GM19324 (cell line): ENCODE measurements around the gene GFRA1.

Experiments used
- ATAC-seq: cut with Tn5 transposase; IDR thresholded peaks from one replicate; pipeline ENCODE4 v1.9.1; 2021; ENCODE audit warnings: mild to moderate bottlenecking, moderate library complexity; ENCODE audit not compliant: unreplicated experiment, low FRiP score

The GFRA1 gene

DNA sequence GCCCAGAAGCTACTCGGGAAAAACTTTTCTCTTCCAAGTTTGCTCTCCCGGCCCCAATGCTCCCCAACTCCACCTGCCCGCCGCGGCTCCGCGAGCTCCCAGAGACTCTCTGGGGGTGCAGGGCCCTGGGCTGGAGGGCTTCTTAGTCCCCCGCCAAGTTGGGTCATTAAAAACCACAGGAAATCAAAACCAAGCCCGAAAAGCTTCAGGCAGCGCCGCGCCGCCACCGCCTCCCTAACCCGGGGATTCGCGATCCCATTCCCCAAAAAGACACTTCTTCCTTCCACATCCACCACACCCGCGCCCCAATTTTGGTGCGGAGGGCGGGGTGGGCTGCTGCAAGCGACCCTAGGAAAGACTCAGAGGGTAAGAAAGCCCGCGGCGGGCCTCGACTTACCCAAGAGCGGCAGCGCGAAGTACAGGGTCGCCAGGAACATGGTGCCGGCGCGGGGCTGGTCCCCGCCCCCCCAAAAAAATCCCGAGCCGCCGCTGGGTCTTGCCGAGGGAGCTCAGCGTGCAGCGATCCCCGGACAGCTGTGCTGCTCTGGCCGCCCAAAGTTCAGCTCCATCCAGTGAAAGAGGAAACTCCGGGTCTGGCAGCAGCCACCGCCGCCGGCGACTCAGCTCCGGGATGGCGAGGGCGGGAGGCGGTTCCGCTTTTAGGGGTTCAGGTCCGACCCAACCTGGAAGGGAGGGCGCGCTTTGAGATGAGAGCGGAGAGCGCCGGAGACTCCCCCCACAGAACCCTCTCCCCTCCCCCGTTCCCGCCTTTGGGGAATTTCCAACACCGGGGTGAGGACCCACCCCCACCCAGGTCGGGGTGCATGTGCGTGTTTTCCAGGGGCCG, 1.2 kb downstream of the GFRA1 start:
- ATAC-seq: no peak

DNA sequence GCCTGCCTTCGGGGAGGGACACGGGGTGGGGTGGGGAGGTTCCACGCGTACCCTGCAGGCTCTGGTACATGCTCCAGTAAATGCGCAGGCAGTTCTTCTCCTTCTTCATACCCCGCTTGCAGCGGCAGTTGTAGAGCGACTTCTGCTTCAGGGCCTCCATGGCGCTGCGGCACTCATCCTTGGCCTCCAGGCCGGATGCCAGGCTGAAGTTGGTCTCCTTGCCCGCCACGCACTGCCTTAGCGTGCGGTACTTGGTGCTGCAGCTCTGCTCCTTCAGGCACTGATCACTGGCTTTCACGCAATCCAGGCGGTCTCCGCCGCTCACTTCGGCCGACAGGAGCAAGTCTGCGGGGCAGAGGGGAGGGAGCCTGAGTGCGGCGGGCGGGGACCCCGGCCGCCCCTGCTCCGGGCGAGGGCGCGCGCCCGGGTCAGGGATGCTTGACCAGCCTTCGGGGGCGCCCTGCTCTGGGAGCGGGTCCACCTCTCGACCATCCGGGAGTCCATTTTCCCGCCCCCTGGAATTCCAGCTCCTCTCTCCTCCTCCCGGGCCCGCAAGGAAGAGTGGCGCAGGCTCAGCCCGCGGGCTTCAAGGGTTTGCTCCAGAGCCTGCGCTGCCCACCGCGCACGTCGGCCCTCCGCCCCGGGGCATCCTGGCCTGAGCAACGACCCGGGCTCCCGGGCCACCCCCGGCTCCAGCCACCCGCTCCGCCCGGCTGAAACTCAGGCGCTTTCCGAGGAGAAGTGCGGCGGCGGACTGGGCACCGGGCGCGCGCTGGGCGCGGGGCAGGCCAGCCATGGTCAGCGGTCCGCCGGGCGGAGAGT, 2.0 kb downstream of the GFRA1 start:
- ATAC-seq: no peak

DNA sequence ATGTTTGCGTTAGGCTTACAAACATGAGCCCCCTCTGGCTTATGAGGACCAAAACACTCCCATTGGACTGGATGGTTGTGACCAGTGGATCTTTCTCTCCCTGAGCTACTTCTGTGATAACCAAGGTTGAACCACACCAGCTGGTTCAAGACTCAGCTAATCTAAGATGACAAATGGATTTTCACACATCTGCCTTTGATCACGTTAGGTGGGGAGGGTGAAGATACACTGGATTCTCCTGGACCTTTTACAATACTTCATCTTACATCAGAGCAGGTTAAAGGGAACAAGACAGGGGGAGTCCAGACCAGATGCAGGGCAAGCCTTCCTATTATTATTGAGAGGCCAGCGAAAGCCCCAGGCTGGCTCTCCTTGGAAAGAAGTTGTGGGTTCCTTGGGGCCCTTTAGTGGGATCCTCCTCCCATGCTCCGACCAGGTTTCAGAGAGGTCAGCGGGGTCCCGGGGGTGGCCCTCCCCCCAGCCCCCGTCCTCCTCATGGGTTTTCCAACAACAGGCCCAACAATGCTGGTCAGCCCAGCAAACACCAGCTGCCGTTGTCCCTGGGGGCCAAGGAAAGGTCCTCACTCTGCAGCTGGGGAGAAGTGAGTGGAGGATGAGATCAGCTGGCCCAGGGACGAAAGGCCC, 2.8 kb downstream of the GFRA1 start:
- ATAC-seq: no peak

DNA sequence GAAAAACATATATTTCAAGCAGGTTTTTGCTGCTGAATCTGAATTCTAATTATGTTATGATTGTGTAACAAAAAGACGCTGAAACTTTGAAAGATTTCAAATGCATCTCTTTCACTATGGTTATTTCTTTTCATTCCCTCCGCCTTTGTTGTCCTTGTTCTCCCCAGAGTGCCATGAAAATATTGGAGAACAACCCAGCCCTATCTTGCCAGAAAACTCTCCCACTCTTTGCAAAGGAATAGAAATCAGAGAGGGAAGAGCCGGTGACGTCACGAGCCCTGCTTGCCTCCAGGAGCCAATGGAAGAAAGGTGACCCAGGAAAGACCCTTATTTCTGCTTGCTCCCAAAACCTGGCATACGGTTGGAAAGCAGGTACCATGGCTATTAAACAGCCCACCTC, 3.4 kb downstream of the GFRA1 start:
- no peak for ATAC-seq

DNA sequence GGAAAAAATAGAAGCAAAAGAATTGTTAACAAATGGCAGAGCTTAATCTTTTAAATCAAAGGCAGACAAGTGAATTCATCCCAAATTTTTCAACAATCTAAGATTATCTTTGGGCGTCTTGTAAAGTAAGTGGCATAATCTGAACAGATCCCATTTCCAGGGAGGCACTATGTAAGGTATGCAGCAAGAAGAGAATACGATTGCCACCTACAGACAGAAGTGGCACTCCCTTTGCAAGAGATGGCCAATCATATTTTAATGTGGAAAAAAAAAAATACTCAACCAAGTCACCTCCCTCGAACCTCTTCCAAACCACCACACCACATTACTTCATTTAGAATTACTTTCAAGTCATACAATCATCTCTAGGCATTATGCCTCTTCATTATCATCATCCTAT, 4.0 kb downstream of the GFRA1 start:
- ATAC-seq: no peak

DNA sequence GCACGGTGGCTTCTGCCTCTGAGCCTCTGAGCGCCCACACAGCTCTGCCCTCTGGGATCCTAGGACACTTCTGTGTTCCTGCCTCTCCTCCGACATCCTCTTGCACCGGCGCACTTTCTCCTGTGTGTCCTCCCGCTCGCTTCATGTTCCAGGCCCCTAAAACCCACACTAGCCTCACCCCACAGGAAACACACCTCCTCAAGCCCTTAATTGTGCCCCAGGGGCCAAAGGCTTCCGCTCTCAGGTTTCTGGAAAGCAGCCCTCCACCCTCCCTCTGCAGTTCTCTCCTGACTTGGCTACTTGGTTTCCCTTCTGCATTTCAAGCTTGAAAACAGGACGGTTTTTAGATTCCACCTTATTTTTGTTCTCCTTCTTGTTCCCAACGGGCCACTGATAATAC, 7.3 kb downstream of the GFRA1 start:
- no peak for ATAC-seq

DNA sequence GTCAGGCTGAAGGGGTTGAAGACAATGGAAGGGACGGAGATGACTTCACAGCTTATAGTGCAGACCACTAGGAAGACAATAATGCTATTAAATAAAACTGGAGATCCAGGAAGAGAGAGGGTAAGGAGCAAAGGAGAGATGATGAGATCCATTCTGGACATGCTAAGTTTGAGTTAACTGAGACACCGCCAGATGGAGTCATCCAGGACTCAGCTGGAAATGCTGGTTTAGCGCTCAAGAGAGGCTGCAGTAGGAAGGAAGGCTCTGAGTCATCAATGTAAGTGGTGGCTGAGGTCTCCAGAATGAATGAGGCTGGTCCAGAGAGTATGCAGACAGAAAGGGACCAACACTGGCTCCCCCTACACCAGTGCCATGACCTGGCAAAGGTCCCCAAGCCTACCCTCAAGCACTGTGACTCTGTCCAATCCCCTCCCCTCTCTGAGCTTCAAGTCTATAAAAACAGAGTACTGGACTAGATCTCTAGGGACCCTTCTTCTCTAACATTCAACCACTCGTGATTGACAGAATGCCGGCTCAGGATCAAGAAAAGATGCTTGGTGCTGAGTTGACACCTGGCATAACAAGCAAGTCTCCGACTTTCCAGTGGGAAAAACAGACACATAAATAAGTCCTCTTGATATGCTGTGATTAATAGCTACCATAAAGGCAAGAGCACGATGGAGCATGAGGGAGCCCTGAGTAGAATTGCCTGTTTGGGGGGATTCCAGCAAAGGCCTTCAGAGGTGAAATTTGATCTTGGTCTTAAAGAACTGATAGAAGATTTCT, 8.9 kb downstream of the GFRA1 start:
- no peak for ATAC-seq

DNA sequence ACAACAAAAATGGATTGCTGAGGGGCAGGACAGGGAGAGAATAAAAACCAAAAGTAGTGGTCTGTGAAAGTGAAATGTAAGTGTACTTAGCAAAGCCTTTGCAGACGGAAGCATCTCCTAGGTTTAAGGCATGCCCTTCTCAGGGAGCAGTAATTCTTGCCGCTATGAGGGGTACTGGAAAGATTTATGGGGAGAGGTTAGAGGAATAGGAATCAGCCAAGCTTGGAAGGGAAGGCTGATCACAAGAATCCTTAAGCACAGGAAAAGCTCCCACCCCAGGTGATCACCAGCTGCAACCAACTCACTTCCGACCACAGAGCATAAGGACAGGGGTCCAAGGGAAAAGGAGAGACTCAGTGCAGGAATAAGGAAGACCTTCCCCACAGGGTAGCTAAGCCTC, 10.3 kb downstream of the GFRA1 start:
- ATAC-seq: no peak

DNA sequence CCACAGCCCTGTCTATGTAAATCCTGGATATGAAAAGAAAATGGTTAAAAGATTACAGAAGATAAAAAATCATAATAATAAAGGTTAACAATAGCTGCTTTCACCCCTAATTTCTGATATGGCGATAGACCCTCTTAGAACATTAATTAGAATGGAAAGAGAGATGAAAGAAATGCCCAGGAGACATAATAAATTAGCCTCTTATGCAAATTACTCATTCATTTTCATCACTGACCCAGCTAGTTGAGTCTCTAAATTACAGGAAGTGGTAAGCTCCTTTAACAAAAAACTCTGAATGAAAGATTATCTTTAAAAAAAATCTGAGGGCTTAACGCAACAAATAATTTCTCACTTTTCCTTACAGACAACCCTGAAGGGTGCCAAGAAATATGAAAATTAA, 12.4 kb downstream of the GFRA1 start:
- ATAC-seq: no peak

DNA sequence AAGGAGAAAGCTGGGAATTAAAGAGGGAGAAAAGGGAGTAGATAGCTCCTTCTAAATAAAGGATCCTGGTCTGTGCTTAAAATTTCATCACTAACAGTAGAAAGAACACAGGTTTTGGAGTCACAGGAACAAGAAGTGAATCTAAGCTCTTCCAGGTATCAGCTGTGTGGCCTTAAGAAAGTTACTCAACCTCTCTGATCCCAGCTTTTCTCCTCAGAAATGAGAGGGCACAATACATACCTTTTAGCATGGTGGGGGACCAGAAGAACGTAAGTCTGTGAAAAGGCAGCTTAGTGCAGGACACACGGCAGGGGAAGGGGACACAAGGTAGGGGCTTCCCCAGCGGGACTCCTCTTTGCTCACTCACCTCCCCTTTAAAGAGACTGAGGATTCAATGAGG, 13.4 kb downstream of the GFRA1 start:
- ATAC-seq: no peak

DNA sequence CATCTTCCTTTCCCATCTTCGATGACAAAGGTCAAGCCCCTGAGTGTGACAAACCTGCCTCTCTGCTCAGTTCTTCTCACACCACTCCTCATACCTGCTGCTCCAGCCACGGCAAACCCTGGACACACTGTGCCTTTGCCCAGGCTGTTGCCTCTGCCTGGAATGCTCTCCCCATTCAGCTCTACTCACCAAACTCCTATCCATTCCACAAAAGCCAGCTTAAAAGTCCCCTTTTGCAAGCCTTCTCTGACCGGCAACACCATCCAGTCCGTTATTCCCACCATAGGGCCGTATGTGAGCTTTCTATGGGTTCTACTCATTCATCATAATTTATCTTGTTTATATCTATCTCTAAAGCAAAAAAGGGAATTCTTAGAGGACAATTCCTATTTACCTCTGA, 15.2 kb downstream of the GFRA1 start:
- no peak for ATAC-seq

DNA sequence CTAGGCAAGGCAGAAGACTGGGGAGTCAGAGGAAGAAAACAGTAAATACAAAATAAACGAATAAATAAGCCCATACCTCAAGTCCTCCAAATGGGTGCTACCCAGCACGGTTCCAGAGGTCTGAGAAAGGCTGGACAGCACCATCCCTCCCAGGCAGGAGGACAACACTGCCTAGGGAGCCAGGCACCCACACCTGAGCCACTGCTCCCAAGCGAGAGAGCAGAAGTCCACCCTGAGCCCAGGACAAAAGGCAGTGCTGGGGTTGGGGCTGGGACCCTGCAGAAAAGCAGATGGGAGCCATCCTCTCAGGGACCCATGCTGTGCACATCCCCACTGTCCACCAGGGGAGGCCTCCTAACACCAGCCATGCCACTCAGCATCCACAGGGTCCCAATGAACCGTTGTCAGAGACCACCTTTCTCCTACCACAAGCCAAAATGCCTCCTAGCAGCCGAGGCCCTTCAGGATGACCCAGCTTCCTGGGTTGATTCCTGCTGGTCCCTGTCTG, 16.2 kb downstream of the GFRA1 start:
- no peak for ATAC-seq

DNA sequence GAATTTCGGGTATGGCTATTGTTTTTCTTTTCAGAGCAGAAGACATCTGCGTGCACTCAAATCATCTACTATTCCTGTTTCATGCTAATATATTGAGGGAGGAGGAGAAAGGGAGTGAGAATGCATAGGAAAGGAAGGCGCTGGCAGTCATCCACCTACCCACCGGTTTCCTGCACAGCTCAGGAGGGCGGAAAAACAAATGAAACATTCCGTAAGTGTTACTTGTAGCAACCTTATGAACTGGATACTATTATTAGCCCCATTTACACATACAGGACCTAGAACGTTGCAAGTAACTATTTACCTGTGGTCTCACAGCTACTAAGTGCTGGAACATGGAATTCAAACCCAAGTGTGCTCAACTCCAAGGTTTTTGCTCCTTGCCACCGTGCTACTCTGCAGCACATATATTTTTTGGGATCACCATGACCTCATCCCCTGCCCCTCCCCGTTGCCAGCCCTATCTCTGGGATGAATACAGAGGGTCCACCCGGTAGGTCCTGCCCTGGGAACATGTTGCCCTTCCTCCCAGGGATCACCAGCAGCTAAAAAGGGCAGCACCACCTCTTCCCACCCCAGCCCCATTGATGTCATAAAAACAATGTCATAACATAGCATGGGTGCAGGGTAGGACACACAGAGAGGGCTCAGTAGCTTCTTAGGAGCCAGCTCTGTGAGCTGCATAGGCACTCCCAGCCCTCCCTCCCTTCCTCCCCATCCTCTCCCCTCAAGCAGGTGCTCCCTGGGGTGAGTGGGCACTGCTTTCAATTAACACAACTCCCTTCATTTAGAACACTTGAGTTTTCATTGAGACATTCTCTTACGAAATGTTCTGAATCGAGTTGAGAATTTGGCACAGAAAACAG, 16.9 kb downstream of the GFRA1 start:
- no peak for ATAC-seq

DNA sequence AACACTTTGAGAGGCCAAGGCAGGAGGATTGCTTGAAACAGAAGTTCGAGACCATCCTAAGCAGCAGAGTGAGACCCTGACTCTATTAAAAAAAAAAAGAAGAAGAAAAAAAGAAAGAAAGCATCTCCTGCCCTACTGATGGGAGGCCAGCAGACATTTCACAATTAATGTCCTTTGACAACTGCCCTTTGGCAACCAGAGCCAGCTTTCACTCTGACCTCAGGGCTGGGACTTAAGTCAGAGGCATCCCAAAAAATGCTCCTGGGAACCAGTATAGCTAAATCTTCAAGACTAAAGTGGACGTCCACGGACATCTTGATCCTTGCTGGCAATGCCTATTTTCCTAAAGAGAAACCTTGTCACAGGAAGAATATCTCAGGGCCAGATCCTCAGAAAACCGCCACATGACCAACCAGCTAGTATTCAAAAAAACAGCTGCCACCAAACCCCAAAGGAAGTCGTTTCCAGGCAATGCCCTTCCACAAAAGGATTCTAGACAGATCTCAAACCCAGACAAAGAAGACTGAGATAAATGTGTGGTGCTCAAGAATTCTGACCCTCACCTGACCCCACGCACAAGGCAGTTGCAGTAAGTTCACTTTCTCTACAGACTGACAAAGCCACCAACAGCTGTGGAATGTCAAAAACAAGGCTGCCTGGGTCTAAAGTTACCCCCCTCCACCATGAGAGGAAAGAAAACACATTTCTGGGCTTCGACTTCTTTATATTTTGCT, 18.4 kb downstream of the GFRA1 start:
- no peak for ATAC-seq

DNA sequence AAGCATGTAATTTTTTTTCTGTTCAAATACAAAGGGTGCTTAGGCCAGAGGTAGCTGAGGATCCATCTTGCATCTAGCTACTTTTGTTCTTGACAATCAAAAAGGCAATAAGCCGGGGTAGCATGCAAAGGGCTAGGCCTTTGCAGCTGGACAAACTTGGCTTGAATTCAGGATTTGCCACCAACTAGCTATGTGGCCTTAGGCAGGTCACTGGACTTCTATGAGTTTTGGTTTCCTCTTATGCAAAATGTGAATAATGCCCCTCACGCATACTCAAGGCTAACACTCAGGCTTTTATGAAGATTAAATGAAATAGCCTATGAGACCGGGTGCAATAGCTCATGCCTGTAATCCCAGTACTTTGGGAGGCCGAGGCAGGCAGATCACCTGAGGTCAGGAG, 19.3 kb downstream of the GFRA1 start:
- no peak for ATAC-seq

DNA sequence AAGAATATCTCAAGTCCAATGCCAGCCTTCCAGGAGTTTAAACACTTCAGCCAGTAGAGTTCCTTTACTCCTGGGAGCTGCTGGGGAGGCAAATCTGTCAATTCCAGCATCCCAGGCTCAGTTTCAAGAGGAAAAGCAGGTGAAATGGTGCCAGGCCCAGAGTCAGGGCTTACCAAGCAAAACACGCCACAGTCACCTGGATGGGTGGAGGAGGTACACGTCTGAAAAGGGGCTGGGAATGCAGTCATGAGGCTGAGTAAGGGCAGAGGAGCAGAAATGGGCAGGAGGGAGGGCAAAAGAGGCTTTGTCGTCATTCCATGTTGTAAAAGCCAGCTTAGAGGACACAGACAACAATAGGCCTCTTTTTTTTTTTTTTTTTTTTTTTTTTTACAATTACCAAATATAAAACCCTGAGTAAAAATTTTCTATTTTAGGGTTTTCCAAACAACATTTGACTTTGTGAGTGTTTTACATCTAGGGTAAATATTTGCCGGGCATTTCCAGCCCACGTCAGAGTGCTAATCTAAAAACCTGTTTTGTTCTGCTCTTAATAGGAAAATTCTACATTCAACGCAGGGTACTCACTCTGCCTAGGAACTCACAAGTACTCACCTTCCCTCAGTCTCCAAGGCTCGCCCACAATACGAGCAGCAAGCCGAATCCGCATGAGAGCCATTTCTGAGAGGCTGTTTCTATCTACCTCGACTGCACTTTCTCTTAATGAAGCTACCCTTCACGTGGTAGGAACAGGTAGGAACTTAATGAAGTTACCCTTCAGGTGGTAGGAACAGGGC, 21.2 kb downstream of the GFRA1 start:
- ATAC-seq: no peak

DNA sequence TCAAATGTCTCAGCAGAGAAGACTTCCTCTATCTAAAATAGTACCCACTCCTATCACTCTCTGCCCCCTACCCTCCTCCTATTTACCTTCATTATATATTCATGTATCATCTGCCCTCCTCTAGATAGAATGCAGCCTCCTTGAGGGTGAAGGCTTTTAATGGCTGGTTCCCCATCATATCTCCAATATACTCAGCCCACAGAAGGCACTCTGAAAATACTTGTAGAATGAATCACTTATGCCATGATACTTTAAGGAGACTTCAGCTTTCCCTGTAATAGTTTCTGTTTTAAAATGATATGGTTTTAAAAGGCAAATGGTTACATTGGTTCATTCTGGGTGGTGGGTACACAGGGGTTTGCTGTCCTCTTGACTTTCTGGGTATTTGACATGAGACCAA, 25.3 kb downstream of the GFRA1 start:
- ATAC-seq: no peak

DNA sequence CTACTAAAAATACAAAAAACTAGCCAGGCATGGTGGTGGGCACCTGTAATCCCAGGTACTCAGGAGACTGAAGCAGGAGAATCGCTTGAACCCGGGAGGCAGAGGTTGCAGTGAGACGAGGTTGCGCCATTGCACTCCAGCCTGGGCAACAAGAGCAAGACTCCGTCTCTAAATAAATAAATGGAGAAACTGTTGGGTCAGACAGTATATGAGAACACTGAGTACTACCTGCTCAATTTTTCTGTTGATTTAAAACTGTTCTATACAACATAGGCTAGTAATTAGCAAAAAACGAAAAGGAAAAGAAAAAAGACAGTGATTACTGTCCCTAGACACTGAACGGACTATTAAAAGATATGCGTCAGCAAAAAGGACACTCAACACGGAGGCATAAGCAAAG, 26.7 kb downstream of the GFRA1 start:
- no peak for ATAC-seq
